HCT116 (cell line): ENCODE measurements around the gene NFIL3. TPM values are rescaled to one million over a fixed set of nuclear protein-coding genes. Genes with fewer than 3 reads are reported as not detected.

Source experiments
- ATAC-seq: fragments of 200-7000 bp; cut with Tn5 transposase; 2 replicates; pipeline ENCODE4 v1.9.1; 2020; ENCODE audit warnings: mild to moderate bottlenecking, moderate library complexity
- BruUV-seq: library from RNA; stranded (reverse); fragments of 400-500 nt; replicated peaks from 2 replicates; lab custom pipeline; 2021; lab: Mats Ljungman, UMichigan
- CTCF ChIA-PET: fragments of 300-600 bp; sonication (Branson Sonifier 250); formaldehyde crosslinking; loops from one replicate; lab custom pipeline; 2021; ENCODE audit warnings: antibody characterized with exemption; lab: Charles Lee
- POLR2A ChIA-PET: fragments of 300-600, 350-600 bp; sonication (Branson Sonifier 250); formaldehyde crosslinking; loops from one replicate; lab custom pipeline; 2021; ENCODE audit warnings: antibody characterized with exemption; lab: Charles Lee
- RAD21 ChIA-PET, 2 experiments: fragments of 300-600 bp; sonication (Branson Sonifier 250); formaldehyde crosslinking; loops; one replicate each; lab custom pipeline; 2023; ENCODE audit warnings: low total read pairs in 2 of 2; ENCODE audit not compliant: uncharacterized antibody in 2 of 2, unreplicated experiment in 2 of 2, low non-redundant PET in 1 of 2; lab: Charles Lee
- DNase-seq: peaks from one replicate; pipeline ENCODE4 v3.0.0-alpha.2; 2010; ENCODE audit warnings: low read depth, low spot score
- H2AFZ ChIP-seq: fragments of 200-600 bp; shearing (Covaris generic), sonication (generic); 2 replicates; pipeline ENCODE4 v1.6.1; 2017; ENCODE audit warnings: low read depth, mixed run types, mixed read lengths, antibody characterized with exemption, low read length; ENCODE audit not compliant: poor library complexity, severe bottlenecking
- H3K27ac ChIP-seq: 2 replicates; pipeline ENCODE4 v1.5.1; 2012; ENCODE audit warnings: low read depth, low read length
- H3K27me3 ChIP-seq: fragments of 200-600 bp; sonication (generic); 2 replicates; pipeline ENCODE4 v1.6.1; 2016; ENCODE audit warnings: mixed run types, low read length, mixed read lengths; ENCODE audit not compliant: insufficient read depth
- H3K36me3 ChIP-seq, 2 experiments: fragments of 200-500 bp in 1 of 2; fragments of 200-600 bp in 1 of 2; sonication (Bioruptor generic) in 1 of 2; sonication (generic) in 1 of 2; 2 replicates each; pipeline versions ENCODE4 v1.5.1 to v1.6.1; 2014 to 2016; ENCODE audit warnings: low read length in 2 of 2, inconsistent platforms in 1 of 2, mixed read lengths in 1 of 2, mixed run types in 1 of 2; ENCODE audit not compliant: insufficient read depth in 2 of 2, control insufficient read depth in 1 of 2
- H3K4me1 ChIP-seq, 2 experiments: fragments of 200-600 bp in 1 of 2; sonication (generic) in 1 of 2; 2 replicates each; pipeline versions ENCODE4 v1.5.1 to v1.6.1; 2012 to 2017; ENCODE audit warnings: low read length in 2 of 2, inconsistent platforms in 1 of 2, mild to moderate bottlenecking in 1 of 2, mixed read lengths in 1 of 2, mixed run types in 1 of 2, moderate library complexity in 1 of 2; ENCODE audit not compliant: insufficient read depth in 2 of 2, control insufficient read depth in 1 of 2
- H3K4me2 ChIP-seq: fragments of 200-600 bp; sonication (generic); 2 replicates; pipeline ENCODE4 v1.6.1; 2017; ENCODE audit warnings: mixed run types, low read length, mixed read lengths
- H3K4me3 ChIP-seq, 2 experiments: fragments of 200-600 bp in 1 of 2; sonication (generic) in 1 of 2; replicated peaks in 1 of 2; 2 replicates each; pipeline ENCODE4 v1.5.1; 2011 to 2016; ENCODE audit warnings: low read length in 2 of 2, control low read depth in 1 of 2, low read depth in 1 of 2, mild to moderate bottlenecking in 1 of 2, mixed read lengths in 1 of 2, mixed run types in 1 of 2
- H3K79me2 ChIP-seq: fragments of 200-600 bp; sonication (generic); 2 replicates; pipeline ENCODE4 v1.6.1; 2017; ENCODE audit warnings: mild to moderate bottlenecking, mixed run types, low read length, moderate library complexity, mixed read lengths; ENCODE audit not compliant: insufficient read depth
- H3K9ac ChIP-seq: fragments of 200-600 bp; sonication (generic); 2 replicates; pipeline ENCODE4 v1.6.1; 2016; ENCODE audit warnings: low read length, mixed read lengths
- H3K9me2 ChIP-seq: fragments of 200-600 bp; sonication (generic), shearing (Covaris generic); 2 replicates; pipeline ENCODE4 v1.6.1; 2017; ENCODE audit warnings: mixed run types, mild to moderate bottlenecking, moderate library complexity; ENCODE audit not compliant: insufficient read depth
- H3K9me3 ChIP-seq, 2 experiments: fragments of 200-500 bp in 1 of 2; fragments of 200-600 bp in 1 of 2; sonication (Bioruptor generic) in 1 of 2; sonication (generic) in 1 of 2; 2 replicates each; pipeline ENCODE4 v1.6.1; 2014 to 2017; ENCODE audit warnings: low read length in 2 of 2, mixed read lengths in 2 of 2, inconsistent platforms in 1 of 2, low read depth in 1 of 2, mild to moderate bottlenecking in 1 of 2, mixed run types in 1 of 2, moderate library complexity in 1 of 2; ENCODE audit not compliant: control insufficient read depth in 1 of 2, insufficient read depth in 1 of 2
- H4K20me1 ChIP-seq: fragments of 200-600 bp; sonication (generic), shearing (Covaris generic); 2 replicates; pipeline ENCODE4 v1.6.1; 2017; ENCODE audit warnings: mixed run types, mild to moderate bottlenecking, moderate library complexity; ENCODE audit not compliant: insufficient read depth
- CBX3 ChIP-seq: IDR thresholded peaks from 2 replicates; pipeline ENCODE4 v1.6.1; 2012; ENCODE audit warnings: low read depth
- EGR1 ChIP-seq: IDR thresholded peaks from 2 replicates; pipeline ENCODE4 v1.6.1; 2012; ENCODE audit warnings: low read depth
- ELF1 ChIP-seq: IDR thresholded peaks from 2 replicates; pipeline ENCODE4 v1.6.1; 2012; ENCODE audit warnings: low read depth, borderline replicate concordance
- EZH2phosphoT487 ChIP-seq: fragments of 200-600 bp; IDR thresholded peaks from 2 replicates; pipeline ENCODE4 v1.6.1; 2018; ENCODE audit warnings: antibody characterized with exemption, borderline replicate concordance
- POLR2AphosphoS5 ChIP-seq: IDR thresholded peaks from 2 replicates; pipeline ENCODE4 v1.6.1; 2011; ENCODE audit warnings: mild to moderate bottlenecking, low read depth, low read length, moderate library complexity
- RAD21 ChIP-seq: IDR thresholded peaks from 2 replicates; pipeline ENCODE4 v1.6.1; 2012; ENCODE audit warnings: low read depth, mild to moderate bottlenecking
- TCF7L2 ChIP-seq: IDR thresholded peaks from 2 replicates; pipeline ENCODE4 v1.7.0; 2011; ENCODE audit warnings: borderline replicate concordance, inconsistent platforms; ENCODE audit not compliant: insufficient read depth, insufficient read length; ENCODE audit errors: extremely low read depth
- YY1 ChIP-seq: IDR thresholded peaks from 2 replicates; pipeline ENCODE4 v1.6.1; 2011; ENCODE audit warnings: low read length, low read depth, moderate library complexity, mild to moderate bottlenecking; ENCODE audit not compliant: insufficient replicate concordance; ENCODE audit errors: extremely low read depth
- intact Hi-C: fragments of 100-400 bp; cut with micrococcal nuclease; formaldehyde crosslinking; loops from 2 replicates; pipeline ENCODE4 v1.10.0; 2022
- total RNA-seq: library from RNA; stranded (reverse); gene quantifications from one replicate; pipeline ENCODE4 v1.2.1, GENCODE V29; 2021; ENCODE audit not compliant: unreplicated experiment

Gene NFIL3
- total RNA-seq, 1 experiment from 2014 or later, result 38.0 TPM

- TF ChIP-seq POLR2AphosphoS5, result peak; percentile 56
- TF ChIP-seq EZH2phosphoT487, result no peak
- TF ChIP-seq TCF7L2, result peak; percentile 82
- Histone ChIP-seq H3K36me3 (no peaks in the 10 kb centered on the region), H4K20me1 (peaks cover 9% of the 10 kb centered on the region; the same call in 1 of the 2 replicates), H3K4me3 (peak overlapping the region; percentile 8 to 45; a peak in 2 of 4 replicates), H3K79me2 (peaks cover 85% of the 10 kb centered on the region), H2AFZ (no peak overlapping the region), H3K9me2 (no peaks in the 10 kb centered on the region), H3K27me3 (no peaks in the 10 kb centered on the region), H3K9me3 (no peaks in the 10 kb centered on the region), H3K27ac (peak overlapping the region; percentile 55), H3K9ac (peak overlapping the region; percentile 55), H3K4me2 (peak overlapping the region; percentile 83), H3K4me1 (peaks cover 34 to 56% of the 10 kb centered on the region in 2 experiments)
- ATAC-seq (no peak), DNase-seq (peak; percentile 90)
- ChIA-PET CTCF (interaction anchor here (1.0 to 1.3 kb wide), 2 partner anchors 14 to 330 kb away, joined by 3 to 4 read pairs; no protein-coding TSS in a partner anchor), POLR2A (interaction anchor here (0.8 kb wide), 1 partner anchor 234 kb away, joined by 3 read pairs; no protein-coding TSS in a partner anchor), RAD21 (no interaction called here)
- TSS peak; percentile 80 for BruUV-seq
- intact Hi-C loops, result loop anchor here (5.0 kb wide), 2 partner anchors 117 to 227 kb away; no protein-coding TSS in a partner anchor
These were observed 4.1 kb downstream of the NFIL3 start for GRCh38 chr9:91419222-91420191.

DNA sequence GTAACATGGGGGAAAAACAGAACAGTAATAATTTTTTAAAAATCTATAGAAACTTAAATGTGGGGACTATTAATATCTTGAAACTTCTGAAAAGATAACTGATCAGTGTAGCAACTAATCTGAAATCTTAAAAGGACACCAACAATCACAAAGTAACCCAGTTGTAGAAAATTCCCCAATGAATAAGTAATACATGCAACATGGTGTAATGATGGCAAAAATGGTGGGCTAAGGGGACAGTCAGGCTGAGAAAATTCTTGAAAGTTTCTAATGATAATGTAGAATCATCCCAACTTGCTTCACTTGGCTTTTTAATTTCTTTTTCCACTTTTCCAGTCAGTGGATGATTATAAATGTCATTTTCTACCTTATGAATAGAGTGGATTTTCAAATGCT lies 5.4 kb downstream of the NFIL3 start:
- Histone ChIP-seq H3K4me2 (peak overlapping the region; percentile 83; the same call in 1 of the 2 replicates), H4K20me1 (peaks cover 9% of the 10 kb centered on the region; the same call in 1 of the 2 replicates)
- POLR2A ChIA-PET, result no interaction called here

More for the DNA sequence above, 5.4 kb downstream of the NFIL3 start:
- no peak for TF ChIP-seq CBX3
- no peak for TF ChIP-seq YY1
- no peak for TF ChIP-seq RAD21
- no peak for TF ChIP-seq POLR2AphosphoS5
- no peak for TF ChIP-seq EGR1
- TF ChIP-seq ELF1, result no peak
- ChIA-PET CTCF (no interaction called here), RAD21 (no interaction called here)
- no TSS peak for BruUV-seq
- H3K27ac ChIP-seq, result no peak overlapping the region; the same call in 1 of the 2 replicates
- H3K4me3 ChIP-seq, result no peak overlapping the region
- DNase-seq (no peak), ATAC-seq (no peak)
- H3K4me1 ChIP-seq, result peaks cover 34 to 50% of the 10 kb centered on the region in 2 experiments
- peaks cover 97% of the 10 kb centered on the region for H3K79me2 ChIP-seq
- 0 out of 2 replicates have a peak overlapping the region, but pooled peaks have one; percentile 55 for H3K9ac ChIP-seq
- H3K36me3 ChIP-seq, result no peaks in the 10 kb centered on the region
- H2AFZ ChIP-seq, result no peak overlapping the region
- intact Hi-C loops, result loop anchor here (5.0 kb wide), 2 partner anchors 116 to 226 kb away; no protein-coding TSS in a partner anchor
- H3K27me3 ChIP-seq, result no peaks in the 10 kb centered on the region
- no peaks in the 10 kb centered on the region for H3K9me3 ChIP-seq
- no peaks in the 10 kb centered on the region for H3K9me2 ChIP-seq
